ENCODE results near the gene FAM193A.

The FAM193A gene

DNA sequence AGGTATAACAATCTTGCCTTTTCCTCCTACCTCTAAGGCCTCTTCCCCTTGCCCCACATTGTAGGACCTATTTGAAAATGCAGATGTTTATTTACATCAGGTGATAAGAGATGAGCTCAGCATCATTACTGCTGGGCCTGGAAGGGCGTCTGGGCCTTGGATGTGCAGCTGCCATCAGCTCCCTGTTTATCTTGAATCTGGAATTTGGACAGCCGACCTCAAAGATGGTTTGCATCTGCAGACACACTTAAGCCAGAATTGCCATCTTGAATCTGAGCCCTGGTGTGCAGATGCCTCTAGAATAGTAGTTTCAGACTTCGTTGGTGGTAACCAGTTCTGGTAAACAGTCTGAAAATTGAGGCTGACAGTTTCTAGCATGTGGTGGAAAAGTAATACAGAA, 59.0 kb downstream of the FAM193A start:
- TF ChIP-seq, protein P1, sequence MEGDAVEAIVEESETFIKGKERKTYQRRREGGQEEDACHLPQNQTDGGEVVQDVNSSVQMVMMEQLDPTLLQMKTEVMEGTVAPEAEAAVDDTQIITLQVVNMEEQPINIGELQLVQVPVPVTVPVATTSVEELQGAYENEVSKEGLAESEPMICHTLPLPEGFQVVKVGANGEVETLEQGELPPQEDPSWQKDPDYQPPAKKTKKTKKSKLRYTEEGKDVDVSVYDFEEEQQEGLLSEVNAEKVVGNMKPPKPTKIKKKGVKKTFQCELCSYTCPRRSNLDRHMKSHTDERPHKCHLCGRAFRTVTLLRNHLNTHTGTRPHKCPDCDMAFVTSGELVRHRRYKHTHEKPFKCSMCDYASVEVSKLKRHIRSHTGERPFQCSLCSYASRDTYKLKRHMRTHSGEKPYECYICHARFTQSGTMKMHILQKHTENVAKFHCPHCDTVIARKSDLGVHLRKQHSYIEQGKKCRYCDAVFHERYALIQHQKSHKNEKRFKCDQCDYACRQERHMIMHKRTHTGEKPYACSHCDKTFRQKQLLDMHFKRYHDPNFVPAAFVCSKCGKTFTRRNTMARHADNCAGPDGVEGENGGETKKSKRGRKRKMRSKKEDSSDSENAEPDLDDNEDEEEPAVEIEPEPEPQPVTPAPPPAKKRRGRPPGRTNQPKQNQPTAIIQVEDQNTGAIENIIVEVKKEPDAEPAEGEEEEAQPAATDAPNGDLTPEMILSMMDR (conservative IDR thresholded peaks at IDR 0.05) = no peak

DNA sequence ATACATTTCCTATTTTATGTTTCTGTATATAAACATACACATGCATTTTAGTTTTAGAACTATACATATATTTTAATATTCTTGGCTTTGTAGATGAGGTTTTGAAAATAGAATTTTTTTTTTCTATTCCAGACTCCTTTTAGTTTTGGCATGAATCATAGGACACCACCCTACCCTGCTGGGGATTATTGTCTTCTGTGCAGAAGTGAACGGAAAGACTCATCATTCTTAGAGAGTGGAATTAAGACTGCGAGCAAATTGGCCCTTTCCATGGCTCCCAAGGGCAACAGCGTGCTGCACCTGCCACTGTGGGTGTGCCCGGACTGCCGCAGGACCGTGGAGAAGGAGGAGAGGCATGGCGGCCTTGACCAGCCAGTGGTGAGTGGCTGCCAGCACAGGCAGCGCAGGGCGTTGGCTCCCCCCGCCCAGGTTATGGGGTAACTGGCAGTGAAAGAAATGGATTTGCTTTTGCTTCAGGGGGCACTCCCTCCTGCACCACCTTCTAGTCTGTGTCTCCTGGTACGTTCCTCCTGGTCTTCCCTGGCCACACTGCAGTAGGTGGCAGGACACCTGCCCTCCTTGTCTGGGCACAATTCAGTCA, 59.6 kb downstream of the FAM193A start:
- TF ChIP-seq, protein P1 (conservative IDR thresholded peaks at IDR 0.05) = no peak
- no peak overlapping the region for H3K27ac ChIP-seq

More for the DNA sequence above, 59.0 kb downstream of the FAM193A start:
- H3K27ac ChIP-seq = no peak overlapping the region

- H3K27ac ChIP-seq = no peak overlapping the region
- TF ChIP-seq, protein P1 (conservative IDR thresholded peaks at IDR 0.05) = no peak
Measured at GRCh38 chr4:2596611-2597010, 60.2 kb downstream of the FAM193A start.

GRCh38 chr4:2598511-2599303, 62.3 kb downstream of the FAM193A start:
- H3K27ac ChIP-seq = no peak overlapping the region; the same call in 1 of the 2 replicates
- TF ChIP-seq, protein P1 (conservative IDR thresholded peaks at IDR 0.05) = no peak

DNA sequence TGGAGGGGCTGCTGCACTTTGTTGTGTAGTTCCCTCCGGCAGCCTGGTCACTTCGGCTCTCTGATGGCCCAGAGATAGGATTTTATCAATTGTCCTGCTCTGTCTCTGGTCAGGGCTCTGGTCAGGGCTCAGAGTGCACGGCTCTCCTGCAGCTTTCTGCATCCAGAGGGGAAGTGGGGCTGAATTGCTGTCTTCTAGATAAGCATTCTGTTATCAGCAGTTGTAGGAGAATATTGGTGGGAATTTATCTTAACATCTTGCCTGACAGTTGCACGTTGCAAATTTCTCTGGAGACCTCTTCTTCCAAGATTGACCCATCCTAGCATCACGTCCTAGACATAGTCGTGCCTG, 62.8 kb downstream of the FAM193A start:
- H3K27ac ChIP-seq = no peak overlapping the region
- TF ChIP-seq, protein P1 (conservative IDR thresholded peaks at IDR 0.05) = no peak

DNA sequence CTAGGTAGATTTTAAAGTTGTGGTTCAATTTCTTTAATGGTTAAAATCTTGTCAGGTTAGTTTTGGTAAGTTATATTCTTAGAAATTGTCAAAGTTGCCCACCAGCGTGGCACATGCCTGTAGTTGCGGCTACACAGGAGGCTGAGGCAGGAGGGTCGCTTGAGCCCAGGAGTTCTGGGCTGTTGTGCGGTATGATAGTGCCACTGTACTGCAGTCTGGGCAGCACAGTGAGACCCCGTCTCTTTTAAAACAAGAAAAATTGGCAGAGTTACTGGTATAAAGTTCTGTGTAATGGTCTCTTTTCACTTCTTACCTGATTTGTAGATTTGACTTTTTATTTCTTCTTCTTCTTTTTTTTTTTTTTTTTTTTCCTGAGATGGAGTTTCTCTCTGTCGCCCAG, 64.4 kb downstream of the FAM193A start:
- TF ChIP-seq, protein P1 (conservative IDR thresholded peaks at IDR 0.05) = no peak
- H3K27ac ChIP-seq = no peak overlapping the region

DNA sequence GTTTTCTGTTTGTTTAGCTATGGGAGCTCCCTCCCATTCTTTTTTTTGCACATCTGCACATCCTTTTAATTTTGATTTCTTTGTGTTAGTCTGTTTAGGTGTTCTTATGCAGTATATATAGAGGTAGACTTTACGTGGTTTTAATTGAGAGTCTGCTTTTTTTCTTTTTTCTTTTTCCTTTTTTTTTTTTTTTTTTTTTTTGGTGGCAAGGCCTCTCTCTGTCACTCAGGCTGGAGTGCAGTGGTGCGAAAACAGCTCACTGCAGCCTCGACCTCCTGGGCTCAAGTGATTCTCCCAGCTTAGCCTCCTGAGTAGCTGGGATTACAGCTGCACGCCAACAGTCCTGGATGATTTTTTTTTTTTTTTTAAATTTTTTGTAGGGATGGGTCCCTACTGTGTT, 68.2 kb downstream of the FAM193A start:
- H3K27ac ChIP-seq = no peak overlapping the region
- TF ChIP-seq, protein P1 (conservative IDR thresholded peaks at IDR 0.05) = no peak
